ENCODE data around the gene AHSA1.
"Not testable (repeated sequence)": the region's sequence is repeated elsewhere in the genome, so short reads cannot be mapped to it uniquely, and the experiment has no call there.

AHSA1 gene

DNA sequence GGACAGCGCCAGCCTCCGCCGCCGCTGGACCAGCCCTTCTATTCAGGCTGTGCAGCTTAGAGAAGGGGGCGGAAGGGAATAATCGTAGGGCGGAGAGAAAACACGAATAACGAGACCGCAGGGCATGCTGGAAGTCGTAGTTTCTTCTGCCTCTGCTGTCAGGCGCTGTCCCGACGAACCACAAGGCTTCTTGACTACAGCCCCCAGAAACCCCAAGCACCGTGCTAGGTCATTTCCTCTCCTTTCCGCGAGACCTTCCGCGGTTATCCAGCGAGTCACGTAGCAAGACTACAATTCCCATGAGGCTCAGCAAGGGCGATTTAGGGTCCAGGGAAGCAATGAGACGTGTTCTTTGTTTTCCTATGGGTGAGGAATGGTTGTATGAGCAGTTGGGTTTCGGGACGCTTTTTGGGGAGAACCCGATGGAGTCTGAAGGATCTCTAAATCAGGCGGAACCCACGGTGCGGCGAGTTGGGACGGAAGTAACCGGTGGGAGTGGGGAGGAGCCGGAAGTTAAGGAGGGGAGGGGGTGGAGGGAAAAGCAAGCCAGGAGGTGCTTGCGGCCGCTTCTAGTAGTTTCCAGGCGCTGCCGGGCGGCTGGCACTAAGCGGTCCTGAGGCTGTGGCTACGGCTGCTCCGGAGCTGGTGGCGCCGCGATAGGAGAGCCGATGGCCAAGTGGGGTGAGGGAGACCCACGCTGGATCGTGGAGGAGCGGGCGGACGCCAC, at the start of gene AHSA1, which contains the start of gene VIPAS39:
AHSA1 (plus strand) TSS at position 572 of the 727 bp plus-strand sequence; CDS start at position 669, 97 bp downstream.
VIPAS39 (minus strand) TSS at position 80 of the 727 bp plus-strand sequence. CDS start 3,499 bp downstream, outside the sequence.
- DNase-seq, result peak; percentile 98

DNA sequence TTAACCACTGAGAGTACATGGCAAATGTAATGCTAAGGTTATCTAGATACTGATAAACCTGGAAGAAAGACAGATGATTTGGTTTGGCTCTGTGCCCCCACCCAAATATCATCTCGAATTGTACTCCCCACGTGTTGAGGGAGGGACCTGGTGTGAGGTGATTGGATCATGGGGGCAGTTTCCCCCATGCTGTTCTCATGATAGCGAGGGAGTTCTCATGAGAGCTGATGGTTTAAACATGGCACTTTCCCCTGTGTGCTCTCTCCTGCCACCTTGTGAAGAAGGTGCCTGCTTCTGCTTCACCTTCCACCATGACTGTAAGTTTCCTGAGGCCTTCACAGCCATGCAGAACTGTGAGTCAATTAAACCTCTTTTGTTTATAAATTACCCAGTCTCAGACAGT, 48.8 kb upstream of the AHSA1 start:
- no peak for DNase-seq

DNA sequence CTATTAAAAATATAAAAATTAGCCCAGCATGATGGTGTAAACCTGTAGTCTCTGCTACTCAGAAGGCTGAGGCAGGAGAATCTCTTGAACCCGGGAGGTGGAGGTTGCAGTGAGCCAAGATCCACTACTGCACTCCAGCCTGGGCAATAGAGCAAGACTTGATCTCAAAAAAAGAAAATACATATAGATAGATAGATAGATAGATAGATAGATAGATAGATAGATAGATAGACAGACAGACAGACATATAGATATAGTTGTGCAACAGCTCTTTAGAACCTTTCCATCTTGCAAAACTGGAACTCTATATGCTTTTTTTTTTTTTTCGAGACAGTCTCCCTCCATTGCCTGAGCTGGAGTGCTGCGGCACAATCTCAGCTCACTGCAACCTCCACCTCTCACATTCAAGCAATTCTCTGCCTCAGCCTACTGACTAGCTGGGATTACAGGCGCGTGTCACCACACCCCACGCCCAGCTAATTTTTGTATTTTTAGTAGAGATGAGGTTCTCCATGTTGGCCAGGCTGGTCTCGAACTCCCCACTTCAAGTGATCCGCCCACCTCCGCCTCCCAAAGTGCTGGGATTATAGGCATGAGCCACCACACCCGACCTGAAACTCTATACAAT, 42.4 kb upstream of the AHSA1 start:
- not testable (repeated sequence) for DNase-seq

DNA sequence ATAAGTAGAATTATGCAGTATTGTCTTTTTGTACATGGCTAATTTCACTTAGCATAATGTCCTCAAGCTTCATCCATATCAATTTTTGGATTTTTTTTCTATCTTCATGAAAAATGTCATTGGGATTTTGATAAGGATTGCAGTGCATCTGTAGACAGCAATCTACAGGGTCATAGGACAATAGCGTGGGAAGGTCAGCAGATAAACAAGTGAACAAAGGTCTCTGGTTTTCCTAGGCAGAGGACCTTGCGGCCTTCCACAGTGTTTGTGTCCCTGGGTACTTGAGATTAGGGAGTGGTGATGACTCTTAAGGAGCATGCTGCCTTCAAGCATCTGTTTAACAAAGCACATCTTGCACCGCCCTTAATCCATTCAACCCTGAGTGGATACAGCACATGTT, 41.8 kb upstream of the AHSA1 start:
- DNase-seq, result not testable (repeated sequence)

DNA sequence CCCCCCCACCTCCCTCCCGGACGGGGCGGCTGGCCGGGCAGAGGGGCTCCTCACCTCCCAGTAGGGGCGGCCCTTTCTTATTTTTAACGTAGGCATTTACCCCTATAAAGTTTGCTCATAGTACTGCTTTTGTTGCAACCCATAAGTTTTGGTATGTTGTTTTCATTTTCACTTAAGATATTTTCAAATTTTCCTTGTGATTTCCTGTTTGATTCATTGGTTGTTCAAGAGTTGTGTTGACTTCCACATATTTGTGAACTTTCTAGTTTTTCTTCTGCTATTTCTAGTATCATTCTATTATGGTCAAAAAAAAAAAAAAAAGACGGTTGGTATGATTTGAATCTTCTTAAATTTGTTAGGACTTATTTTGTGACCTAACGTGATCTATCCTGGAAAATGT, 41.1 kb upstream of the AHSA1 start:
- no peak for DNase-seq

DNA sequence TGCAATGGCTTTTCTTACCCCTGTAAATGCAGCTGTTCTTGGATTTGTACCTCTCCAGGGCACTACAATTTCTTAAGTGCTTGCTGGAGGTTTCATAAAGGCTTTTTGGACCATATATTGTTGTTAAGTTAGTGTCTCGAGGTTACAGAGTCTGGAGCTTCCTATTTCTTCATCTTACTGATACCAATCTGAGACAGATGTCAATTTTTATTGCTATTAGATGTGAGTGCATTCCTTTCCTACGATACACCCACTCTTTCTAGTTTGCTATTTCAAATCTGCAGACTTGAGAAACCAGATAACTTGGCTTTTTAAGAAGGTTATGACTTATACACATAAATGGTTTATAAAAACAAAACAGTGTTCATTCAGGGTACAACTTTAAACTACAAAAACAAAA, 36.7 kb upstream of the AHSA1 start:
- no peak for DNase-seq

DNA sequence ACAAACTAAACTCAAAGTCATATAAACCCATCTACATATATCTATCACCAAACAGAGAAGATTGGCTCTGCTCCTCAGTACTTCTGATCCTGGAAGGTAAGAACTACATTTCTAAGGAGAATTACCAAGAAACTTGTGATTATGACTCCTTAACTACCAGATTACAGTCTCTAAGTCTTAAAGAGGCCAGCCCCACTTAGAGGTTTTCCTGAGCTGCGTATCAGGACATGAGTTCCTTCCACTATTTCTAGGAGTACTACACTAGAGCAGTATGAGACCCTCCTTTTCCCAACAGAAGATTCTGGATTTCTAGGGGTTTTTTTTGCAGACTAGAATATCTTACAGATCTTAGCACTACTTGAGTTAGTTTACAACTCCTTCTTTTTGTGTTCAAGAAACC, 34.5 kb upstream of the AHSA1 start, which contains the start of gene NOXRED1:
NOXRED1 (minus strand) TSS at position 101 of the 400 bp plus-strand sequence. CDS start 634 bp downstream, outside the sequence.
- DNase-seq, result no peak

DNA sequence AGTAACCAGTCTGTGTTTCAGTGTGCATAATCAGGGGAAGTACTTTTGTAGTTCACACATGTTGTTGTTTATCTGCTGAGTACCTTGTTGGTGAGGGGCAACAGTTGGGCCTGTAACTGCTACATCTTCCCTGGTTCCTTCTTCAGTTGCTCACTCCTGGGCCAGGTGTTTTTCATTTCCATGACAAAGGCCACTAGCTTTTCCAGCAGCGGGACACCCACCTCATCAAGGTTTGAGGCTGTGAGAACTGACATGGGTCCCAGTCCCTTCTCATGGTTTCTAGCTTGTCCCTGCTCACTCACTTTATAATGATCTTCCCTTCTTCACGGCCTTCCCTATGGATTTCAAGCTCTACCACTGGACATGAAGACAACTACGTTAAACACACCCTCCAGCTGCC, 33.0 kb upstream of the AHSA1 start:
- DNase-seq, result no peak

DNA sequence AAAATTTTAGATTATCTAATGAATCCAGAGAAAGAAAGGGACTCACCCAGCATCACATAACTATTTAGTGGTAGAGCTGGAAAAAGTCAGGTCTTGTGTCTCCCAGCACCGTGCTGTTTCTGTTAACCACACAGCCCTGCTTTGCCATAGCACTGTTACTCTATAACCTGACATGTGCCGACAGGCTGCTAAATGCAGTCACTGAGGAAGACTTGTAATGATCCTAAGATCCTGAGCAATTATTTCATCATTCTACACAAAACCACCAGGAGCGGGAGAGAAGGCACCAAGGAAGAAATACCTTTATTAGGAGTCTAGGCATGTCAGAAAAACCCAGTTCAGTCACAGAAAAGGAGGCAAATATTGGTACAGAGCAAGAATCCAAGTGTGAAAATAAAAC, 31.5 kb upstream of the AHSA1 start:
- DNase-seq, result no peak

DNA sequence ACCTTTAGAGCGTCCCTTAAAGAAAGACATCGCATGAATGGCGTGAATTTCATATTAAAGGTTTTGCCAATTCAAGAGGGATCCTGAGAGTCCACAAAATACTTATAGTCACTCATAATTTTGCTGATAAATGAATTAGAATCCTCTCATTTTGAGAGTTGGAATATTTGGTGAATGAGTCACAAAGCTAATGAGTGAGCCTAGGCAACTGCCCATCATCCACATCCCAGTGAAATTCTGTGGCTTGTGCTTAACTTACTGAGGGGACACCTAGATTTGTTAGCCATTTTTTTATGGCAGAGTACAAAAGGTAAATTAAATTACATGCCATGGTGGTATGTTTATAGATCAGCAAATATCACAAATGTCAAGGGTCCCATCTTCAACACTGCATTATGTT, 21.9 kb upstream of the AHSA1 start:
- DNase-seq, result no peak

DNA sequence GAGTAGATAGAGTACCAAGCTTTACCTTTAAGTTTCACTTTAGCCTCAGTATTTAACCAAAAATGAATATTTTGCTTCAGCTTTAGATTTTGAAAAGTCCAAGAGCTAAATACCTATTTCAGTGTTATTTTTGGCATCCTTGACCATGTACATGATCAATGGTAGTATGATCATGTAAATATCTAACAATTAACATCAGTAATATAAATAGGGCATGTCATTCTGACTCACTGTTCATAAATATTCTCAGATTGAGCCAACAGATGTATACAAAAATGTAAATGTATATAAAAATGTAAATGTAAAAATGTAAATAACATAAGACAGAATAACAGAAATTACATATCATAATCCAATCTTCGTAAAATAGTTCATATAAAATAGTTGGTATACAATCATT, 19.3 kb upstream of the AHSA1 start:
- no peak for DNase-seq

DNA sequence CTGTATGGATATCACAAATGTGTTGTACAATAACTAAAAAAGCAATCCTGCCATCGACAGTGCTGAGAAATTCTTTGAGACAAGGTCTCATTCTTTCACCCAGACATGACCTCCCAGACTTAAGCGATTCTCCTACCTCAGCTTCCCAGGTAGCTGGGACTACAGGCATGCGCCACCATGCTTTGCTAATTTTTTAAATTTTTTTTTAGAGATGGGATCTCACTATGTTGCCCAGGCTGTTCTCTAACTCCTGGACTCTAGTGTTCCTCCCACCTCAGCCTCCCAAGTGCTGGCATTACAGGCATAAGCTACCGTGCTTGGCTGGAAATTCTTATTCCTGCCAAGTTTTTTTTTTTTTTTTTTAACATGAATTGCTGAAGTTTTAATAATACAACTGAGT, 18.0 kb upstream of the AHSA1 start:
- DNase-seq, result no peak

DNA sequence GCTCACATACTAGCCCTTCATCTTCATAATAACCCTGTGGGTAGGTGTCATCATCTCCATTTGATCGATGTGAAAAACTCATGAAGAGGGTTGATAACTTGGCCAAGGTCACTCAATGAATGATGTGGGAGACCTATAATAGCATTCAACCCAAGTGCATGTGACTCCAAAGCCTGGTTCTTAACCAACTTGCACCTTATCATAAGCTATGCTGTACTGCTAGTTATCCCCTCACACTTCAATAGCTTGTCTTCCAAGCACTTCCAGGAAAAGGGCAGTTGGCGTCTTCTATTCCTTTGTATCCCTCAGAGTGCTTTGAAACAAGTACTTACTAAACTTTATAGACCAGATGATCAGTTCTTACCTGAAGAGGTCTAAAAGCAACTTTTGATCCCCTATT, 15.7 kb upstream of the AHSA1 start:
- DNase-seq, result no peak

DNA sequence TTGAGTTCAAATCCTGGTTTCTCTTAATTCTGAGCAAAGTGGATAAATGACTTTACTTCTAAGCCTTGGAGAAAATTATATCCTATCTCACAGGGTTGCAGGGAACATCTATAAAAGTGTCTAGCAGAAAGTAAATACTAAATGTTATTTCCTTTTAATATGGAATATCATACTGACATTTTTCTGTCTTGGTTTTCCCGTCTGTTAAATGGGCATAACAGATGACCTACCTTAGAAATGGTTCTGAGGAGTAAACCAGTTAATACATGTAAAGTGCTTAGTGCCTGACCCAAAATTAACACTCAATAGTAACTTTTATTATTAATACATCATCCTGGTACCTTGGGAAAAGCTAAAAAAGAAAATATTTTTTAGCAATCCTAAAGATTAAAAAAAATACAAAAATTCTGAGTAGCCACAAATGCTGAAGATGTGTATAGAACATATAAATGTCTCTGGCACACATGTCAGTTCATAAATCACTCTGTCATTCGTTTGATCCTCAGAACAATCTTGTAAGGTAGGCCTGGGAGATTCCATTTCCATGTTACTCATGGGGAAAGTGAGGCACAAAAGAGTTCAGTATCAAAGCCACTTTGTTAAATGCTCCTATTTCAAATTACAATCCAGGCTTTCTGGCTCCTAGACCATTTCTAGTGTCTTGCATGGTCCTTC, 1.8 kb upstream of the AHSA1 start:
- no peak for DNase-seq

DNA sequence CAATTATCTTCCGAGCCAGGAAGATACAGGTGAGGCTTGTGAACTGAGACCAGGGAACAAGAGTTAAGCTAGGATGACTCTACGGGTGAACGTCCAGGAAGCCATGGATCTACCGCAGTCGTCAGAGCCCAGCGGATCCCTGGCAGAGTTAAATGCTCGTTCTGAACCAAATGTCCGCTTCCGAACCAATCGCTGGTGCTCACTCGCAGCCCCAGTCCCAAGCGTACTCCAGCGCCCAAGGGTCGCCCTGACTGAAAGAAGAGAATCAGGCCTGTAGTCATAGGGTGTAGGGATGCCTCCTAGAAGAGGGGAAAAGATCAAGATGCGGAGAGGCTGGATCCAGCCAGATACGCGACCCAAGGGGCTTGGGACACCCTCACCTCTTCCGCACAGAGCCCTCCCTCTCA, 775 bp upstream of the AHSA1 start:
- DNase-seq, result no peak

DNA sequence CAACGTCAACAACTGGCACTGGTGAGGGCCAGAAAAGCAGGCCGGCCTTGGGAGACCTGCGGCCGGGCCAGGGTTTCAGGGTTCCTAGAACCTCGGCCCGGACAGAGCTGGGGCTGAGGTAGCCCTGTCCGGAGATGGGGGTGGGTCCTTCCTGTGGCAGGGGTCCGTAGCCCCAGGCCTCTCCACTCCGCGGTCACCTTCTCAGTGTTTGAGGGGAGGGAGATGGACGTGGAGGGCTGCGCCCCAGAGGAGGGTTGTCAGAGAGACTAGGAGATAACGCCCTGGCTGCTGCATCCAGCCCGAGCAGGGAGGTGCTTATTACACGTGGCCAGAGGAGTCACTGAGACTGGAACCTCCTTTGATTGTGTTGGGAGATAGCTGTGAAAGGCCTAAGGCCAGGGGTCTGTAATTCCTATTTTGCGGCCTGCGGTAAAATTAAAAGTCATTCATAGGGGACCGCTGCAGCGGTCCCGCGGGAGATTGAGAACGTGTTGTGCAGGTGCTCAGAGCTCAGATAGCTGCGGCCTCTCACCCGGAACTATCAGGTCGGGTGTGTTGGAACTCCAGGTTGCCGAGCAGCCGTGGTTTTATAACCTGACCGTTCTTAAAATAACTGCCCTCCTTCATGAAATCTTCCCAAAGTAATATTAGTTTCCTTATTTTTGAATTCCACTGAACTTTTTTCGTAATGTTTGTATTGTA, 507 bp downstream of the AHSA1 start:
- DNase-seq, result no peak

DNA sequence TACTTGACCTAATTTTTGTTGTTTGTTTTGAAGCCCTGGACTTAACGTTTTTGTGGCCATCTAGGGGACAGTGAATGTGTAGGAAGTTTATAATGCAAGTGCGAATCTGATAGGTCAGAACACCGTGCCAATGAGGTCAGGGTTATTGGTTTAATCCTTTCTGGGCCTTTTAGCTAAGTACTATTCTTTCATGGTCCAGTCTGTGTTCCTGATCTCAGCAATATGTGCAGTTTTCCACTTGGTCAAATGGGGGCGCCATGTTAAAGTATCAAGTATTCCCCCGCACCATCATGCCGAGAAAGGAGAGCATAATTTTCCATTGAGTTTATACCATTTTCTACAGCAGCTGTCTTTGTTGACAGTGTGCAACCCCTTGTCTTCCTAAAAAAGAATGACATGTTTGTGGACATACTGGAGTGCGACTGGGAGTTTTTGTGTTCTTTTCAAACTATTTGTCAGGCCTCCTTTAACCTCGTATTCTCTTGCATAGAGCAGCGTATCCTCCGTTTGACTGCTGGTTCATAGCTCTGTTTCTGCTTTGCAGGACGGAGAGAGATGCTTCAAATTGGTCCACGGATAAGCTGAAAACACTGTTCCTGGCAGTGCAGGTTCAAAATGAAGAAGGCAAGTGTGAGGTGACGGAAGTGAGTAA, 1.3 kb downstream of the AHSA1 start:
- DNase-seq, result no peak

DNA sequence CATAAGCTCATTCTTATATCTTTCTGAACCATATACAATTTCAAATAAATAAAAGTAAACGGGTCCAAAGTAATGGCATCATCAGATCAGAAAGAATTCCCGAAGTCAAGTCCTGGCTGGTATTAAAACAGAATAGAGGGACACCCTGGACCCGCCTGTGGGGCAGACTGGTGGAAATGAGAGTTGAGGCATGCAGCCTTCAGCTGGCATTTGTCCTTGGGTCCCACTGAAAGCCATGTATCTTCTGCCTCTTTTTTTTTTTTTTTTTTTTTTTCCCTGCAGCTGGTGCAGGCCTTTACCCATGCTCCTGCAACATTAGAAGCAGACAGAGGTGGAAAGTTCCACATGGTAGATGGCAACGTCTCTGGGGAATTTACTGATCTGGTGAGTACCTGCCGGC, 9.9 kb downstream of the AHSA1 start:
- no peak for DNase-seq

DNA sequence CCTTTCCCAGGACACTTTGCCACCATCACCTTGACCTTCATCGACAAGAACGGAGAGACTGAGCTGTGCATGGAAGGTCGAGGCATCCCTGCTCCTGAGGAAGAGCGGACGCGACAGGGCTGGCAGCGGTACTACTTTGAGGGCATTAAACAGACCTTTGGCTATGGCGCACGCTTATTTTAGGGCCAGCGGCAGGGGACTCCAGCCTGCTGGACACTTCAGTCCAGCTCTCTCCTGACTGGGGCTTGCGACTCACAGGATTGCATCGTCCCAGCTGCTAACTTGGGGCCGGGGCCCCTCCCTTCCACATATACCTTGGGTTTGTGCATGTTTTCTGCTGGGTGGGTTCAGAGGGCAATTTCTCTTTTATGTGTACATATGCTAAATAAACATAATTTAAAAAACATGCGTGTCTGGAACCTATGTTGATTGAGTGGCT, 11.2 kb downstream of the AHSA1 start:
- no peak for DNase-seq

DNA sequence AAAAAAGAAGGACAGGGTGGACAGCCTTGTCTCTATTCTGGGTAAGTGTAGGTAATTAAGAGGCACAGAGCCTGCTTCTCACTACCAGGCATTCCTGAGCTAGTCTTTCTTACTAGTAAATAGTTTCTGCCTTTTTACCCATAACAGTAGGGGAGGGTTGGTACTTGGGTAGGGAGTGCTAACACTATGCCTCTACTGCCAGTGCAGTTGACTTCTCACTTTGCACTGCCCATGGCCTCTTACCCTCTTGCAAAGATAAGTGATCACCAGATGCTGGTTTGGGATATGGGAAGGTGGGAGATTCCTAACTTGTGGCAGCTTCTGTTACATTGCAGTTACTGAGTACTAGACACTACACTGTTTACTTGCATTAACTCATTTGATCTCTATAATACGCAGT, 11.6 kb downstream of the AHSA1 start:
- no peak for DNase-seq

DNA sequence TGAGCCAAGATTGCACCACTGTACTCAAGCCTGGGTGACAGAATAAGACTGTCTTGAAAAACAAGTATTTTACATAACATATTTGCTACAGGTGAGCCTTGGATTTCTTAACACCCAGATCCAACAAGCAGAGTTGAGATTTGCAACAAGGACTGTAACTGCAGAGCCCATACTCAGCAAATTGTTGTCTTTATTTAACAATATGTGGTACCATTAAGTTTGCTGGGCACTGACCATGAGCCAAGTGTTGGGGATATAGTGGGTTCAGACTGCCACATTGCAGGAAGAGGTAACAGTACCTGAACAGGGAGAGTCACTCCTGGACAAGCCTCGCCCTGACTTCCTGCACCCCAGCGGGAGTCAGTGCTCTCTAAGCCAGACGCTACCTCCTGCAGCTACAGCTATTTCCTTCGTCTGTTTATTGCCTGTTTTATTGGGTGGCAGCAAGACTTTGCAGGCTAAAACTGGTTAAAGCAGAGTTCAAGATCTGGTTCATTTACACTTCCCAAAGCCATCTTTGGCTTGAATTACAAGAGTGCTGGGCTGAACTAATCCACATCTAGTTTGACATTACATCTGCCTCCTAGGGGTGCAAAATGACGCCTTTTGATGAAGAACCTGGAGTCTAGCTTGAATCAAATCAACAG, 12.5 kb downstream of the AHSA1 start:
- DNase-seq, result no peak

DNA sequence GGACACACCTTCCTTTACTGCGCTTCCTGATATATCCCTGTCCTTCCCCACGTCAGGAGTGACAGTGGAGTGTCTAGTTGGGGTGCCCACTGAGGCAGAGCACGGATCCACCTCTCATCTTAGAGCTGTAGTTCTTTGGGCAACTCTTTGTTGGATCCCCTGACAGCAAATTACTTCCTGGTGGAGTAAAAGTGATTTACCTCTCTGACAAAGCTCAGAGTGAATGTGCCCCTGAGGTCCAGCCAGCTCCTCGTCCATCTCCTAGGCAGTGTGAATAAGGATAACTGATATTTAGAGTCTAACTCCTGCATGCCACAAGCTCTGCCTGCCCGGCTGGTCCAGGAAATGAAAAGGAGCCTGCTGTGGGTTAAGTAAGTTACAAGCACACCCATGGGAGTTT, 16.0 kb downstream of the AHSA1 start:
- DNase-seq, result no peak
